Nucleus accumbens (tissue), 56 donors: ENCODE measurements around the gene PPIL4.
"Not testable (repeated sequence)": the region's sequence is repeated elsewhere in the genome, so short reads cannot be mapped to it uniquely, and the experiment has no call there.

Source experiments
- DNase-seq, 56 donors: peaks; one replicate each; lab custom pipeline; 2025; lab: John Stamatoyannopoulos, UW

Gene PPIL4

DNA sequence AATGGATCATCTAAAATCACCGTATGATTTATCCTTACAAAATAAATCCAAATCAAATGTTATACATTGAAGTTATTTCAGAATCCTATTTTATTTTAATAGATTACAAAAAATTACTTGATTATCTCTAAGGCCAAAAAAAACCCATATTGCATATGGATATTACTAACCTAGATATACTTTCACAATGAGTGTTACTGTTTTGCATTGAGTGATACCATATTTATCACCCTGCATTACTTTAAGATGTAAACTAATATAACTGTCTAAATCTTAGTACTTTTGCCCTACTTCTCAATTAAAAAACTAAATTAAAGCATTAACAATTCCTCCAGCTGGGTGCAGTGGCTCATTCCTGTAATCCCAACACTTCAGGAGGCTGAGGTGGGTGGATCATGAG lies 11.1 kb downstream of the PPIL4 start:
- DNase-seq, result no peak

DNA sequence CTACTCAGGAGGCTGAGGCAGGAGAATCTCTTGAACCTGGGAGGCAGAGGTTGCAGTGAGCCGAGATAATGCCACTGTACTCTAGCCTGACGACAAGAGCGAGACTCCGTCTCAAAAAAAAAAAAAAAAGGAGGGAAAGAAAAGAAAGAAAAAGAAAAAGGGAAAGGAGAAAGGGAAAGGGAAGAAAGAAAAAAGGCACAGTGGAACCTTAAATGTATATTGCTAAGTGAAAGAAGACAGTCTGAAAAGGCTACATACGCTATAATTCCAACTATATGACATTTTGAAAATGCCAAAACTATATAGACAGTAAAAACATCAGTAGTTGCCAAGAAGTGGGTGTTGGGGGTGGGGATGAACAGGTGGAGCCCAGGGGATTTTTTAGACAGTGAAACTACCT lies 16.2 kb downstream of the PPIL4 start:
- DNase-seq, result no peak

DNA sequence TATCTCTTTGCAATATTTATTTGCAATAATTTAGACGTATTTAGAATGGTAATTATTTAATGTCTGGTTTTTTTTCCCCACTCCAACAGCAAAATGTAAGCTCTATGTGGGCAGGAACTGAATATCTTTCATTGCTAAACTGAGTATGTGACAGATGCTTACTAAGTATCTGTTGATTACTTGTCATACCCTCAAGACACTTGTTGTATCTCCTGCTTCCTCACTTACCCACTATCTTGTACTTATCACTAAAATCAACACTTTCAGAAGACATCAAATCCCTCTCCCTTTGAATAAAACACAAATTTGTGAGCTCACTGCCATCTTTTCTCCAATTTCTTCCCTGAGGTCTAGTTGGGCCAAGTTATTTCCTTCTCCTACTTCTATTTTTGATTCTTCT lies 30.3 kb downstream of the PPIL4 start:
- DNase-seq, result no peak

DNA sequence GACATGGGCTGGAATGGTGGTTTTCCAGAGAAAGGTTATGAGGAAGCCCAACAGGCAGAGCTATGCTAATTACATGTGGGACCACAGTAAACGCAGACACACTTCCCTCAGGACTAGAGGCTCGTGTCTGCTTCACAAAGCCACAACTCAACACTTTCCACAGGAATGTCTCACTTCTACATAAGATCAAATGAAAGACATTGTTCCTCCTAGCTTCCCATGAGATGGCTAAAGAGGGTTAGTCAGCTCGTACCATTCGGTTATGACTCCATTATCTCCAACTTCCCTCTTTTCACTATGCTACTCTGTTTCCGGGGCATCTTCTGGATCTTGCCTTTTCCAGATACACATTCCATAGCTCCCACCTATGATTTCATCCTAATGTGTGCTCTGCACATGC lies 31.9 kb downstream of the PPIL4 start:
- no peak for DNase-seq

DNA sequence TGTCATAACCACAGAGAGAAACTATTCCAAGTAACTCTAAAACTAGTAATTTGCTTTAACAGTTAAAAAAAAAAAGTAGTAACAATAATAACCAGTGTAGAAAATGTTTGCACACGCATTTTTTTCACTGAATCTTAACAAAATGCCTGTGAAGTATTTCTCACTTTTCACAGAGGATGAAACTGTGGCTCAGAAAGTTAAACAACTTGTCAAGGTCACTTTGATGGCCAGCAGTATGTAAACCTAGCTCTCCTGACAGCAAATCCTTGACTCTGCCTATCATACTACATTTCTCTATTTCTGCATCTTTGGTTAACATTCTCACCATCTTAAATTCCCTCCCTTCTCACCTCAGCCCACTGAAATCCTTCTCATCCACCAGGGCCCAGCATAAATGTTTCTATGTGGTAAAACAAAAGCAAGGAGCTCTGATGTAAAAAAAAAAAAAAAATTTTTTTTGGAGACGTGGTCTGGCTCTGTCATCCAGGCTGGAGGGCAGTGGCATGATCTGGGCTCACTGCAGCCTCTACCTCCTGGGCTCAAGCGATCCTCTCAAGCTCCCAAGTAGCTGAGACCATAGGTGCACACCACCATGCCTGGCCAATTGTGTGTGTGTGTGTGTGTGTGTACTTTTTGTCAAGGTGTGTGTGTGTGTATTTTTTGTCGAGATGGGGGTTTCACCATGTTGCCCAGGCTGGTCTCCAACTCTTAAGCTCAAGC lies 34.9 kb downstream of the PPIL4 start:
- no peak for DNase-seq

DNA sequence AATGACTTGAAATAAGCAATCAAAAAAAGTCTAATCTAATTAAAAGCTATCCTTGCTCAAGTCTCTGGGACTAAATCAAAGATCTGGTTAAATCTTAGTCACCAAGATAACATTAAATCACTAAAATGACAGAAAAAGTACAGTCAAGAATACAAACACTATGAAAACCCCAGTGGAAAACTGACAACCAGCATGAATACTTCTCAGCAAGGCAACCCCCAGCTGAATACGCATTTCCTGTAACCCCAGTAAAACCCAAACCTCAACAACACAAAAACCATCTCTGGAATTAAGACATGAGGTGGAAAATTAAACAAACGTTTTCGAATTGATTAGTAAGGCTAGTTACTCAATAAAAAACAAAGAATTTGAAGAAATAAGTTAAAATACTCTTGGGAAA lies 37.4 kb downstream of the PPIL4 start:
- DNase-seq, result no peak

DNA sequence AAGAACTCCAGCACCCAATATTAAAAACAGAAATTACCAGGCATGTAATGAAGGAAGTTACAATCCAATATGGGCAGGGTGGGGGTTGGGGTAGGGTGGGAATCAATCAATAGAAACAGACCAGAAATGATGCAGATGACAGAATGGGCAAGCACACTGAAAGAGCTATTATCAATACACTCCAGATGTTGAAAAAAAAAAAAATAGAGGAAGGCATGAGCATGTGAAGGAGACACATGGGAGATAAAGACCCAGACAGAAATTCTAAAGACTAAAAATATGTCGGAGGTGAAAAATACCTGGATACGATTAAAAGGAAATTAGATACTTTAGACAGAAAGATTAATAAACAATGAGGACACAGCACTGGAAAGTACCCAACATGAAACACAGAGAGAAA lies 42.0 kb downstream of the PPIL4 start:
- no peak for DNase-seq

DNA sequence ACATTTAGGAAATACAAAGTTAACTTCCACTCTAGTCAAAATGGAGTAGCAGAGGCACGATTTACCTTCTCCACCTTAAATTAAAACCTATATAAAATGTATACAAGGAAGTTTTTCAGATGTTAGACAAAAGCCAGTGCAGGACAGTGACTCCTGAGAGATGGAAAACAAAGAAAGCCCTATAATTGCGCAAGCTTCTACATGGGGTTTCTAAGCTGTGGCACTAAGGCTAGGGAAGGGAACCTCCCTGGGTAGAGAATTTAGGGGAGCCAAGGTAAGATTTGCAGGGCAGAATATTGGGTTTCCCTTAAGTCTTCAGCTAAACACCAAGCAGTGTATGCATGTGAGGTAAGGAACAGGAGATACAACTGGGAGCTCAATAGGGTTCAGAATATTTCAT lies 42.6 kb downstream of the PPIL4 start:
- DNase-seq, result no peak

DNA sequence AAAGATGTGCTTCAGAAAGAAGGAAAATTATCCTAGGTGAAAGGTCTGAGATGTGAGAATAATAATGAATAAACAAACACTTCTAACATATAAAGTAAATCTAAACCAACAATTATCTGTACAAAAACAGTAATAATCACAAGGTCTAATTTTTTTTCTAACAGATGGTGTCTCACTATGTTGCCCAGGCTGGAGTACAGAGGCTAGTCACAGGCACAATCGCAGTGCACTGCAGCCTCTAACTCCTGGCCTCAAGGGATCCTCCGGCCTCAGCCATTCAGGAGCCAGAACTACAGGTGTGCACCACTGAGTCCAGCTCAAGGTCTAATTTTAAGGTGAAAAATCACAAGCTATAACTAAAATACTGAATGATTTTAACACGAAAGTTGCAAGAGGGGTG lies 44.1 kb downstream of the PPIL4 start:
- DNase-seq, result no peak

DNA sequence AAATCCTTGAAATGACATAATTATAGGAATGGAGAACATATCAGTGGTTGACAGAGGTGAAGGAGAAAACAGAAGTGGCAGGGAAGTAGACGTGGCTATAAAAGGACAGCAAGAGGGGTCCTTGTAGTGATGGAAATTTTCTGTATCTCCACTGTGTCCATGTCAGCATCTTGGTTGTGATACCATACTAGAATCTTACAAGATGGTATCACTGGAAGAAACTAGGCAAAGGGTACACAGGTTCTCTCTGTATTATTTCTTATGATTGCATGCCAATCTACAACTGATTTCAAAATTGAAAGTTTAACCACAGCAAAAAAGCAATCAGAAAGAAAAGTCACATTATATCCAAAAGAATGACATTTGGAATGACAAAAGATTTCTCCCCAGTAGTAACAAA lies 44.6 kb downstream of the PPIL4 start:
- DNase-seq, result no peak

DNA sequence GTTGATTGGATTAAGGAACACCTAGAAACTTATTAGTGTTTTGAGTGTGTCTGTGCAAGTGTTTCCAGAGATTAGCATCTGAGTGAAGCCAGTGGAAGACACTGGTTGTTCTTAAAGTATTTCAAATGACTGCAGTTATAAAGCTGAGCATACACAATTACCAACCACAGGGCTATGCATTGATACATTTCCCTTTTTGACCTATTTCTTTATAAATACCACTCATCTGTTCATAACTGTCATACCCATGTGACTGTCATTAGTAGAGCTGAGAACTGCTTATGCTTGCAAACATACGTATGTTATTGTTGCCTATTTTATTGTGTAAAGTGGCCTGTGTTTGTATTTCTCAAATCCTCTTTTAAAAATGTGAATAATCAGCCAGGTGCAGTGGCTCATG lies 45.7 kb downstream of the PPIL4 start:
- no peak for DNase-seq

DNA sequence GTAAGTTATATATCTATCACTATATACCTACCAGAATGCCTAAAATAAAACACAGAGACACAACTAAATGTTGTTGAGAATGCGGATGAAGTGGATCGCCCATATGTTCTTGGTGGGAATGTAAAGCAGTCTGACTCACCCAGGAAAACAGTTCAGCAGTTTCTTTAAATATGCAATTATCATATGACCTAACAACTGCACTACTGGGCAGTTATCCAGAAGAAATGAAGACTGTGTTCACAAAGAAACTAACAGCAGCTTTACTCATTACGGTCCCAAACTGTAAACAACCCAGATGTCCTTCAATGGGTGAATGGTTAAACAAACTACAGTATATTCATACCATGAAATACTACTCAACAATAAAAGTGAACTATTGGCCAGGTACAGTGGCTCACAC lies 46.8 kb downstream of the PPIL4 start:
- no peak for DNase-seq

DNA sequence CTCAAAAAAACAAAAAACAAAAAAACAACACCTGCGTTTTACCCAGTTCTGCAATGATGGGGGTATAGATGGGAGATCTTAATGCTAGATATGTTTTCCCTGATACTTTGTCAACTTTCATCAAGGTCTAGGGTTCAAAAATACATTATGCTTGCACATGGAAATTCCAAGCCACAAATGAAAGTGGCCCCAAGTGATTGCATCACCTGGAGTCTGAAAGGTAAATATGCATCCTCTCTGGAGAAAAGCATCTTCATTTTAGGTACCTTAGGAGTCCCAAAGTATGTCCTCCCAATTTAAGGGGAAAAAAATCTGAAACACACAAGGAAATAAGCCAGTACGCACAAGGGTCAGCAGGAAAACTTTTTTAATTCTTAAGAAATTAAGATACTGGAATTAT lies 48.5 kb downstream of the PPIL4 start:
- DNase-seq, result no peak

DNA sequence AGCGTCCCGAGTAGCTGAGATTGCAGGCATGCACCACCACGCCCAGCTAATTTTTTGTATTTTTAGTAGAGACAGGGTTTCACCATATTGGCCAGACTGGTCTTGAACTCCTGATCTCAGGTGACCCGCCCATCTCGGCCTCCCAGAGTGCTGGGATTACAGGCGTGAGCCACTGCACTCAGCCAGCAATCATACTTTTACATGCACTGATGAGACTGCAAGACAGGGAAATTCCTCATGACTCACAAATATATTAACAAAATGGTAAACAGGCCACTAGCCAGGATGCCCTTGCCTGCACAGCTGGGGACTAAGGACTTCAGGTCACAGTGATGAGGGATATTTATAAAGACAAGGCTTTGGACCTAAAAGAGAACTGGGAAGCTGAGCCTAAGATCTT lies 49.2 kb downstream of the PPIL4 start:
- DNase-seq, result not testable (repeated sequence)

DNA sequence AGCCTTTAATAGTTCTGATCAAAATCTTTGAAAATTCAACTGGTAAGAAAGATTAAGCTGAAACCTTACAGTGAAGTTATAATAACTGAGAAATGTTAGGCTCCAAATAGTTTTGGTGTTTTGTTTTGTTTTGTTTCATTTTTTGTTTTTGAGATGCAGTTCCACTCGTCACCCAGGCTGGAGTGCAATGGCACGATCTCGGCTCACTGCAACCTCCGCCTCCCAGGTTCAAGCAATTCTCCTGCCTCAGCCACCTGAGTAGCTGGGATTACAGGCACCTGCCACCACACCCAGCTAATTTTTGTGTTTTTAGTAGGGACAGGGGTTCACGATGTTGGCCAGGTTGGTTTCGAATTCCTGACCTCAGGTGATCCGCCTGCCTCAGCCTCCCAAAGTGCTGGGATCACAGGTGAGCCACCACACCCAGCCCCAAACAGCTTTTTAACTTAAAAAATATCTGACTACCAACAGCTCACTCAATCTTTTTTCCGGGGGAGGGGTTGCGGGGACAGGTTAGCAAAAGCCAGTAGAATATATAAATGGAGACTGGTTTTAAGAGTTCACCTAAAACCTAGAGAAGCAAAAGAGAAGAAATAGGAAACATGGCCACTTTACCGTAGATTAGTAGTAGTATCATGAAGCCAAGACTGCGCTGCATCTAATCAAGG lies 50.4 kb downstream of the PPIL4 start:
- not testable (repeated sequence) for DNase-seq

DNA sequence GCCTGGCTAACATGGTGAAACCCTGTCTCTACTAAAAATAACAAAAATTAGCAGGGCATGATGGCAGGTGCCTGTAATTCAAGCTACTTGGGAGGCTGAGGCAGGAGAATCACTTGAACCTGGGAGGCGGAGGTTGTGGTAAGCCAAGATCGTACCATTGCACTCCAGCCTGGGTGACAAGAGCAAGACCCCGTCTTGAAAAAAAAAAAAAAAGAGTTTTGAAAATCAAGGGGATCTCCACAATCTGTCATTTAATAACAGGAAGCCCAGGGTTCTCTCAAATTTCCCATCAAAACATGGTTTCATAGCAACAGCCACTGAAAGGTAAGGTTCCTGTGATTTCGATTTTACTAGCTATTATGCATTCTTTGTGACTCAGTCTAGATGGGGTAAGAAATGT lies 51.0 kb downstream of the PPIL4 start:
- not testable (repeated sequence) for DNase-seq

DNA sequence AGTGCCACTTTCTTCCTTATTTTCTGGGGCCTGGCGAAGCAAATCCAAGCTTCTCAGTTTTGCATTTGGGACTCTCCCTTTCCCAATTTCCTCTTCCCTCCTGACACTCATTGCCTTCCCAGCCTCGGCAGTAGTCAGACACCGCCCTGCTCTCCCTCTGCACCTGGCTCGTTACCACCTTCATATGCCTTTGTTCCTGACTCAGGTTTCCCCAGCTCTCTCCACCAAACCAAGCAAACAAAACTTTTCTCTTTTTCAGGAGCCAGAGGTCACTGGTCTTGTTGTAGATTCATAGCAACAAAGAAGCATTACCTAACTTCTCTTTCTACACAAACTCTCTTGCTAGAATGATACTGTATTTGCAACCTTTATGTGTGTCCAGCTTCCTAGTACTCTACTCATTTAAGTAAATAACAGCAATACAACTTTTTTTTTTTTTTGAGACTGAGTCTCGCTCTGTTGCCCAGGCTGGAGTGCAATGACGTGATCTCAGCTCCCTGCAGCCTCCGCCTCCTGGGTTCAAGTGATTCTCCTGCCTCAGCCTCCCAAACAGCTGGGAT lies 52.0 kb downstream of the PPIL4 start:
- DNase-seq, result no peak

DNA sequence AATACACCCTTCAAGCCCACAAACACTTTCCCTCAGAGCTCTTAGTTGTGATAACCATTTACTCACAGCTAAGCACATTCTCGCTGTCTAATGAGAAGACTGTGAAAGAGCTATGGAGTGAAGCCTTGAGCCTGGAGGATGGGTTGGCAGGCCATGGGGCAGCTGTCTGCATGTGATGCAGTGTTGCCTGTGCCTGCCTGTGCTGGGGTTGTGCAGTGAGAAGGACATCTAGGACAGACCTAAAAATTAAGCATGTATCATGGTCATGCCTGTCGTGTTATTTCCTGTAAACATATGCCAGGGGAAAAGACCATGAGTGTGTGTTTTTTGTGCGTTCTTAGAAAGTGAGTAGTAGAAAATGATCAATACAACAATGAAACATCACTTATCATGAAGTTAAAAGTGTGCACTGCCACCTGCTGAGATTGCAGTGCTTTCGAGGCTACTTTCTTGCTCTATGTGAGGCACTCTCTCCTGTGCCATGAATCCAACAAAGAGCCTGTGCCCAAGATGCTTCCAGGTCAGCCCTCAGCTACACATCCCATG lies 53.0 kb downstream of the PPIL4 start:
- DNase-seq, result no peak

DNA sequence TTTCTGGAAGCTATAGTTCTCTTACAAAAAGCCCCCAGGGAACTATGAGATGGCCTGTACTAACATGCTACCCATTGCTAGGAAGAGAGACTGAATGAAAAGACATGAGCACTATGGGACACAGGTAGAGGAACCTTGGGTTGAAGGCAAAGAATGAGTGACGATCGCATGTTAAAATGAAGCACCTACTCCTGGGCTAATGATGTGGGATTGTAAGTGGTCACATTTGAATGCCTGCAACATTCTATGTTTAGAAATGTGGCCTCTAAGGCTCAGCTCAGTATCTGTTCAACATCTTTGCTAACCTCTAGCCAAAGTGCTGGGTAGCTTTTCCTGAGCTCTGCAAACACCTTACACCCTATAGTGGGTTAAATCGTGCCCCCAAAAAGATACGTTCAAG lies 55.9 kb downstream of the PPIL4 start:
- DNase-seq, result no peak

DNA sequence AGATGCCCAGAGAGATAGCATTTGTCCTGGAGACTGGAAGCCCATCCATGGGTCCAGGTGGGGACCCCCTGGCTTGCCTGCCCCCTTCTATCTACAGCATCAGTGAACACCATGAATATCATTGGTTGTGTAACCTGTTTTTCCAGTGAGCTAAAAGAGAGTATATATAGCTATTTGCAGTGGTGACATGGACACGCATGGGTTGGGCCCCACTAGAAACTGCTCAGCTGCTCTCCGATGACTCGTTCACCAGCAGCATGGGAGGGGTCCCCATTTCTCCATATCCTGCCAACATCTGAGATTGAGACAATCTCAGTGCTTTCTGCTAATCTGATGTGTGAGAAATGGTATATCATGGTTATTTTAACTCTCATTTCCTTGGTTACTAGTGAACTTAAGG lies 57.0 kb downstream of the PPIL4 start:
- no peak for DNase-seq

DNA sequence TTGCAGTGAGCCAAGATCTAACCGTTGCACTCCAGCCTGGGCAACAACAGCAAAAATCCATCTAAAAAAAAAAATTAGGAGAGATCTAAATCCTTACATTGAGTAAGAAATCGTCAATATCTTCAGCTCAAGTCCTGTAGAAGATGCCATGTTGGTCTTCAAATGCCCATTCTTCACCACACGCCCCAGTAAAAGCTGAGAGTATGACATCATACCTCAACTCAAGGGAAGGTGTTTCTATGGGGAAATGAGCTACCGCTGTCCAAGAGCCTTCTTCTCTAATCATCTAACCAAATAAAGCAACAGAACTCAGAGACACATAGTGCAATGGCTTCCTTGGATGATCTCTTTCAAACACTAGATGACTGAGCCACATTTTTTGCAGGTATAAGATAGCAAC lies 58.5 kb downstream of the PPIL4 start:
- DNase-seq, result no peak
